Esophagus squamous epithelium (tissue), 4 donors: ENCODE data around the gene PARD3.

Experiments used
- POLR2A ChIP-seq, 4 donors: fragments of 450-650 bp; IDR thresholded peaks; one replicate each; pipeline ENCODE4 v1.6.1; 2017; ENCODE audit warnings: antibody characterized with exemption in 4 of 4, mild to moderate bottlenecking in 4 of 4, moderate library complexity in 3 of 4
- TF ChIP-seq, protein P1 (sequence below), 6 experiments: fragments of 450-650 bp in 4 of 6; fragments of 200-600 bp in 2 of 6; sonication (generic) in 2 of 6; IDR thresholded peaks; one replicate each; pipeline ENCODE4 v1.5.1; 2016 to 2019; ENCODE audit warnings: antibody characterized with exemption in 6 of 6, mild to moderate bottlenecking in 4 of 6, moderate library complexity in 4 of 6

GRCh38 chr10:34565934-34566333 is 249.2 kb downstream of the PARD3 start:
- TF ChIP-seq, protein P1, sequence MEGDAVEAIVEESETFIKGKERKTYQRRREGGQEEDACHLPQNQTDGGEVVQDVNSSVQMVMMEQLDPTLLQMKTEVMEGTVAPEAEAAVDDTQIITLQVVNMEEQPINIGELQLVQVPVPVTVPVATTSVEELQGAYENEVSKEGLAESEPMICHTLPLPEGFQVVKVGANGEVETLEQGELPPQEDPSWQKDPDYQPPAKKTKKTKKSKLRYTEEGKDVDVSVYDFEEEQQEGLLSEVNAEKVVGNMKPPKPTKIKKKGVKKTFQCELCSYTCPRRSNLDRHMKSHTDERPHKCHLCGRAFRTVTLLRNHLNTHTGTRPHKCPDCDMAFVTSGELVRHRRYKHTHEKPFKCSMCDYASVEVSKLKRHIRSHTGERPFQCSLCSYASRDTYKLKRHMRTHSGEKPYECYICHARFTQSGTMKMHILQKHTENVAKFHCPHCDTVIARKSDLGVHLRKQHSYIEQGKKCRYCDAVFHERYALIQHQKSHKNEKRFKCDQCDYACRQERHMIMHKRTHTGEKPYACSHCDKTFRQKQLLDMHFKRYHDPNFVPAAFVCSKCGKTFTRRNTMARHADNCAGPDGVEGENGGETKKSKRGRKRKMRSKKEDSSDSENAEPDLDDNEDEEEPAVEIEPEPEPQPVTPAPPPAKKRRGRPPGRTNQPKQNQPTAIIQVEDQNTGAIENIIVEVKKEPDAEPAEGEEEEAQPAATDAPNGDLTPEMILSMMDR (IDR thresholded peaks at IDR 0.05): no peak
- no peak for TF ChIP-seq POLR2A (IDR thresholded peaks at IDR 0.05)
